NOMO-1 treated with dmso at 0.1 percent for 144 hours (cell line): ENCODE data around the gene ERP27.

Source experiments
- DNase-seq: peaks from one replicate; lab custom pipeline; 2025; ENCODE audit not compliant: unreplicated experiment; lab: John Stamatoyannopoulos, UW

Gene ERP27

GRCh38 chr12:14871886-14872285, 66.5 kb downstream of the ERP27 start:
- DNase-seq, result no peak

- no peak for DNase-seq
These were observed 67.1 kb downstream of the ERP27 start for GRCh38 chr12:14871247-14871646.

GRCh38 chr12:14868916-14869506, 69.3 kb downstream of the ERP27 start:
- DNase-seq, result no peak
